ENCODE measurements around the gene BIRC2.

- TF ChIP-seq TARDBP (IDR thresholded peaks at IDR 0.05) (no peak), FOXK2 (IDR thresholded peaks at IDR 0.05) (no peak), FOXA1 (IDR thresholded peaks at IDR 0.05) (no peak), SP1 (IDR thresholded peaks at IDR 0.05) (no peak), SUZ12 (IDR thresholded peaks at IDR 0.05) (no peak), ELF4 (IDR thresholded peaks at IDR 0.05) (no peak), LEF1 (IDR thresholded peaks at IDR 0.05; ENCODE audit: borderline replicate concordance) (no peak), L3MBTL2 (conservative IDR thresholded peaks at IDR 0.05) (no peak), ARNT (IDR thresholded peaks at IDR 0.05) (no peak), ZNF384 (IDR thresholded peaks at IDR 0.05) (no peak), BHLHE40 (IDR thresholded peaks at IDR 0.05; ENCODE audit: borderline replicate concordance) (no peak), NFRKB (IDR thresholded peaks at IDR 0.05) (no peak), HDGF (IDR thresholded peaks at IDR 0.05; ENCODE audit: borderline replicate concordance) (no peak)
Observed at GRCh38 chr11:102410382-102410784, 63.4 kb downstream of the BIRC2 start.

Measured in HEK293T (cell line).